Fibroblast of lung (primary cell): ENCODE results near the gene TMEM266. TPM values are rescaled to one million over a fixed set of nuclear protein-coding genes. Genes with fewer than 3 reads are reported as not detected.
A peak's percentile ranks its signal among the peaks of the same experiment; 100 is the strongest.
"Not testable (repeated sequence)": the region's sequence is repeated elsewhere in the genome, so short reads cannot be mapped to it uniquely, and the experiment has no call there.

Source experiments
- DNase-seq, 2 donors: peaks; one replicate each; pipeline versions ENCODE4 v3.0.0 to v3.0.0-alpha.2; 2010; ENCODE audit warnings: low read depth in 2 of 2
- H2AFZ ChIP-seq: 2 replicates; pipeline ENCODE4 v1.5.1; 2012; ENCODE audit warnings: low read length, control low read depth, inconsistent platforms
- H3K27ac ChIP-seq: 2 replicates; pipeline ENCODE4 v1.5.1; 2011; ENCODE audit warnings: low read length, control low read depth; ENCODE audit not compliant: insufficient read depth
- H3K27me3 ChIP-seq: 2 replicates; pipeline ENCODE4 v1.5.1; 2011; ENCODE audit warnings: mild to moderate bottlenecking, low read length; ENCODE audit not compliant: control insufficient read depth, insufficient read depth
- H3K36me3 ChIP-seq: 2 replicates; pipeline ENCODE4 v1.5.1; 2011; ENCODE audit warnings: low read length; ENCODE audit not compliant: control insufficient read depth, insufficient read depth
- H3K4me1 ChIP-seq: 2 replicates; pipeline ENCODE4 v1.5.1; 2011; ENCODE audit warnings: low read length; ENCODE audit not compliant: control insufficient read depth, insufficient read depth; ENCODE audit errors: extremely low read depth
- H3K4me2 ChIP-seq: 2 replicates; pipeline ENCODE4 v1.5.1; 2011; ENCODE audit warnings: low read length, control low read depth; ENCODE audit not compliant: insufficient read depth; ENCODE audit errors: extremely low read depth
- H3K4me3 ChIP-seq, 4 experiments: fragments of 200-600 bp in 1 of 4; sonication (generic) in 1 of 4; replicated peaks in 1 of 4; 2 replicates each; pipeline ENCODE4 v1.5.1; 2011 to 2016; ENCODE audit warnings: low read length in 4 of 4, low read depth in 3 of 4, mild to moderate bottlenecking in 3 of 4, control low read depth in 2 of 4, inconsistent platforms in 1 of 4, mixed read lengths in 1 of 4; ENCODE audit not compliant: insufficient read depth in 1 of 4; ENCODE audit errors: control extremely low read depth in 1 of 4
- H3K79me2 ChIP-seq: 2 replicates; pipeline ENCODE4 v1.5.1; 2012; ENCODE audit warnings: mild to moderate bottlenecking, low read length, inconsistent platforms; ENCODE audit not compliant: control insufficient read depth, insufficient read depth
- H3K9ac ChIP-seq: 2 replicates; pipeline ENCODE4 v1.5.1; 2011; ENCODE audit warnings: mild to moderate bottlenecking, low read length, control low read depth; ENCODE audit not compliant: insufficient read depth
- H3K9me3 ChIP-seq: 2 replicates; pipeline ENCODE4 v1.5.1; 2012; ENCODE audit warnings: low read depth, low read length; ENCODE audit not compliant: control insufficient read depth, insufficient read depth
- H4K20me1 ChIP-seq: 2 replicates; pipeline ENCODE4 v1.5.1; 2011; ENCODE audit warnings: low read length; ENCODE audit not compliant: control insufficient read depth, insufficient read depth; ENCODE audit errors: extremely low read depth
- CTCF ChIP-seq, 2 donors: IDR thresholded peaks in 1 of 2; conservative IDR thresholded peaks in 1 of 2; 1 replicate in 1 of 2; 2 replicates in 1 of 2; pipeline ENCODE4 v1.5.1; 2011 to 2012; ENCODE audit warnings: low read length in 2 of 2, control low read depth in 1 of 2, inconsistent platforms in 1 of 2, low read depth in 1 of 2, mild to moderate bottlenecking in 1 of 2
- EZH2 ChIP-seq: IDR thresholded peaks from 2 replicates; pipeline ENCODE4 v1.5.1; 2012; ENCODE audit warnings: low read length, control low read depth, mild to moderate bottlenecking; ENCODE audit errors: missing control alignments
- polyA plus RNA-seq, 2 donors: library from polyadenylated mRNA; depleted of rRNA in 1 of 2; stranded (reverse) in 1 of 2; unstranded in 1 of 2; fragments of >200 nt; gene quantifications; 2 replicates each; pipeline ENCODE4 v1.2.1, GENCODE V29; 2011 to 2012; ENCODE audit warnings: missing spikeins in 1 of 2
- total RNA-seq: library from RNA; depleted of rRNA; stranded (reverse); fragments of >200 nt; gene quantifications from 2 replicates; pipeline ENCODE4 v1.2.1, GENCODE V29; 2014

Gene TMEM266
- total and polyA plus RNA-seq, 2 donors (not counting 1 experiment from before 2014, with no cell fraction given) = 0.09 to 0.33 TPM

- no peak within 1 kb of the TSS for H3K9ac ChIP-seq
- DNase-seq = peak in 1 of 2 donors; percentile 29
- no peaks in the 10 kb centered on the region for H3K27me3 ChIP-seq
- peak within 1 kb of the TSS; percentile 52 for H3K4me2 ChIP-seq
- H3K4me1 ChIP-seq = no peaks in the 10 kb centered on the region
- H3K27ac ChIP-seq = no peak within 1 kb of the TSS
- H3K79me2 ChIP-seq = no peaks in the 10 kb centered on the region
- no peaks in the 10 kb centered on the region for H4K20me1 ChIP-seq
- peak within 1 kb of the TSS; percentile 49 for H2AFZ ChIP-seq
- no peaks in the 10 kb centered on the region for H3K9me3 ChIP-seq
- no peaks in the 10 kb centered on the region for H3K36me3 ChIP-seq
- TF ChIP-seq CTCF (conservative IDR thresholded peaks at IDR 0.05 in 1 of 2, IDR thresholded peaks at IDR 0.05 in 1 of 2; ENCODE audit: low read depth in 1 of 2, low read length in 2 of 2) (no peak), EZH2 (no peak)
- peak within 1 kb of the TSS in 1 of 4 experiments; percentile 30 for H3K4me3 ChIP-seq
These were observed 47.9 kb upstream of the TMEM266 start, which contains the start of gene NRG4 for GRCh38 chr15:76011627-76012551. NRG4 (minus strand) TSS chr15:76012424; CDS start chr15:76011230, 1,194 bp downstream.

GRCh38 chr15:76013470-76013869 lies 46.3 kb upstream of the TMEM266 start:
- not testable (repeated sequence) for H3K4me2 ChIP-seq, H3K9ac ChIP-seq, H3K79me2 ChIP-seq, H3K36me3 ChIP-seq, H2AFZ ChIP-seq, H4K20me1 ChIP-seq, H3K27ac ChIP-seq, H3K4me1 ChIP-seq, H3K4me3 ChIP-seq, H3K9me3 ChIP-seq, DNase-seq, H3K27me3 ChIP-seq

- H4K20me1 ChIP-seq = no peaks in the 10 kb centered on the region
- no peaks in the 10 kb centered on the region for H3K27me3 ChIP-seq
- H3K9ac ChIP-seq = no peak overlapping the region
- no peaks in the 10 kb centered on the region for H3K9me3 ChIP-seq
- no peak overlapping the region for H3K4me2 ChIP-seq
- no peak for DNase-seq
- H3K4me1 ChIP-seq = no peaks in the 10 kb centered on the region
- no peak overlapping the region for H2AFZ ChIP-seq
- no peak overlapping the region for H3K4me3 ChIP-seq
- H3K27ac ChIP-seq = no peak overlapping the region
- TF ChIP-seq CTCF (conservative IDR thresholded peaks at IDR 0.05 in 1 of 2, IDR thresholded peaks at IDR 0.05 in 1 of 2; ENCODE audit: low read depth in 1 of 2, low read length in 2 of 2) = no peak
- no peak for TF ChIP-seq EZH2
- no peaks in the 10 kb centered on the region for H3K79me2 ChIP-seq
- H3K36me3 ChIP-seq = no peaks in the 10 kb centered on the region
These were observed 35.6 kb upstream of the TMEM266 start for GRCh38 chr15:76024021-76024768.
